Upper lobe of left lung (tissue), 6 donors: ENCODE data around the gene FDXR. TPM values are rescaled to one million over a fixed set of nuclear protein-coding genes. Genes with fewer than 3 reads are reported as not detected.

Experiments used
- ATAC-seq, 2 donors: fragments of 200-7000 bp; cut with Tn5 transposase; one replicate each; pipeline ENCODE4 v1.9.1; 2022; ENCODE audit warnings: mild to moderate bottlenecking in 2 of 2, moderate library complexity in 2 of 2; ENCODE audit not compliant: low FRiP score in 2 of 2
- DNase-seq, 2 donors: peaks; one replicate each; pipeline ENCODE4 v3.0.0-alpha.2; 2019 to 2020
- H3K27ac ChIP-seq, 4 donors: fragments of 200-600 bp; sonication (generic); one replicate each; pipeline ENCODE4 v1.5.1; 2016 to 2019
- H3K27me3 ChIP-seq, 4 donors: fragments of 200-600 bp; sonication (generic); one replicate each; pipeline ENCODE4 v1.5.1; 2017 to 2019
- H3K36me3 ChIP-seq, 4 donors: fragments of 200-600 bp; sonication (generic); one replicate each; pipeline ENCODE4 v1.5.1; 2016 to 2019
- H3K4me1 ChIP-seq, 4 donors: fragments of 200-600 bp; sonication (generic); one replicate each; pipeline ENCODE4 v1.5.1; 2018 to 2019
- H3K4me3 ChIP-seq, 4 donors: fragments of 200-600 bp; sonication (generic); one replicate each; pipeline ENCODE4 v1.5.1; 2017 to 2019; ENCODE audit warnings: mild to moderate bottlenecking in 2 of 4, moderate library complexity in 1 of 4
- H3K9me3 ChIP-seq, 4 donors: fragments of 200-600 bp; sonication (generic); one replicate each; pipeline ENCODE4 v1.5.1; 2018 to 2019
- CTCF ChIP-seq, 6 experiments: fragments of 450-650 bp in 4 of 6; fragments of 200-600 bp in 2 of 6; sonication (generic) in 2 of 6; IDR thresholded peaks; one replicate each; pipeline ENCODE4 v1.5.1; 2016 to 2019; ENCODE audit warnings: antibody characterized with exemption in 6 of 6
- EP300 ChIP-seq, 4 donors: sonication (generic); formaldehyde crosslinking; IDR thresholded peaks; one replicate each; pipeline ENCODE4 v1.5.1; 2017; ENCODE audit warnings: antibody characterized with exemption in 4 of 4, control low read depth in 2 of 4
- POLR2A ChIP-seq, 4 donors: fragments of 450-650 bp; IDR thresholded peaks; one replicate each; pipeline ENCODE4 v1.5.1; 2016 to 2017; ENCODE audit warnings: antibody characterized with exemption in 4 of 4, mild to moderate bottlenecking in 2 of 4
- POLR2AphosphoS5 ChIP-seq, 2 donors: sonication (generic); formaldehyde crosslinking; IDR thresholded peaks; one replicate each; pipeline ENCODE4 v1.5.1; 2017; ENCODE audit warnings: antibody characterized with exemption in 2 of 2
- WGBS, 2 donors: methylation state at CpG; one replicate each; pipeline ENCODE4 v1.1.5; 2017 to 2018; 5-methylcytosine and 5-hydroxymethylcytosine counted together
- total RNA-seq, 6 donors: library from RNA; depleted of rRNA in 4 of 6; stranded (reverse); fragments of >200 nt in 4 of 6; gene quantifications; one replicate each; pipeline versions ENCODE4 v1.1.0 to v1.2.1, GENCODE V29; 2016 to 2021
- donor health status: DM: no; HTN: no; CAD: no; lungs with moderate emphysema.
- donor health status: DM: no; HTN: yes; CAD: no; lungs with severe emphysema.

The FDXR gene
- total RNA-seq, 6 donors from 2014 or later: 6.8 to 15.1 (median 10.8) TPM

DNA sequence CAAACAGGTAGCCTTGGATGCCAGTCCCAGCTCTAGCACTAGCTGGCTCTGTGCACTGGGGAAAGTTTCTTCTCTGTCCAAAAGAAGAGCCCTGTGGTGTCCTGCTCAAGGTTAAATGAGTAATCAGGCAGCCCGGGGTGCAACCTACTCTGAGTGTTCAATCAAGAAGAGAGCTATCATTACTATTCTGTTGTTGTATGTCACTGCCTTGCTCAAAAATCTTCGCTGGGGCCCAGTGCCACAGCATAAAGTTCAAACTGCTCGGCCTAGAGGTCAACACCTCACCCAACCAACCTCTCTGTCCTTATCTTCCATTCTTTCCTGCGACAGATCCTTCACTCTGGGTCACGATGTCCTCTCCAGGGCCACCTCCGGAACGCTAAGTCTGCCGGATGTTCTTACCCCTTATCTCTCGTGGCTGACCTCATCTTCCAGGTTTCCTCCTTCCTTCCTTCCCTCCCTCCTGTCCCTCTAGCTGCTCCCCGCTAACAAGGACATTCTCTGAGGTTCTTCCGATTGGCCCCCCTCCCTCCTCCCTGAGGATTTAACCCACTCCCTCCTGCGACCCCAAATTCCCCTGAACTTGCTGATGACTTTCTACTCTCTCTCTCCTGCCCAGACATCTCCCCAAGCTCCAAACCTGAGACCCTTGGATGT lies 4.4 kb downstream of the FDXR start:
- Histone ChIP-seq H3K4me3 (no peak overlapping the region), H3K4me1 (peaks cover 9 to 19% (median 14%) of the 10 kb centered on the region in 4 donors), H3K9me3 (no peaks in the 10 kb centered on the region), H3K27ac (peak overlapping the region in 2 of 4 donors; percentile 24 to 71), H3K27me3 (no peaks in the 10 kb centered on the region), H3K36me3 (no peaks in the 10 kb centered on the region)
- no peak for DNase-seq
- TF ChIP-seq POLR2A (IDR thresholded peaks at IDR 0.05) (no peak), EP300 (IDR thresholded peaks at IDR 0.05) (no peak), POLR2AphosphoS5 (IDR thresholded peaks at IDR 0.05) (no peak), CTCF (IDR thresholded peaks at IDR 0.05) (no peak)
- ATAC-seq: no peak
- 50 to 54% methylated on average over 11 to 12 of the region's 12 CpGs for WGBS, 2 donors

GRCh38 chr17:74866198-74866835 lies 6.5 kb downstream of the FDXR start:
- WGBS, 2 donors: 81 to 89% methylated on average over 12 to 18 of the region's 19 CpGs
- Histone ChIP-seq H3K4me3 (no peak overlapping the region), H3K9me3 (no peaks in the 10 kb centered on the region), H3K4me1 (peaks cover 7 to 19% (median 11%) of the 10 kb centered on the region in 4 donors), H3K36me3 (no peaks in the 10 kb centered on the region), H3K27ac (no peak overlapping the region), H3K27me3 (peaks cover 0 to 10% (median 3%) of the 10 kb centered on the region in 4 donors)
- no peak for TF ChIP-seq POLR2AphosphoS5 (IDR thresholded peaks at IDR 0.05)
- no peak for TF ChIP-seq CTCF (IDR thresholded peaks at IDR 0.05)
- TF ChIP-seq POLR2A (IDR thresholded peaks at IDR 0.05): no peak
- no peak for TF ChIP-seq EP300 (IDR thresholded peaks at IDR 0.05)
- no peak for ATAC-seq
- DNase-seq: no peak

DNA sequence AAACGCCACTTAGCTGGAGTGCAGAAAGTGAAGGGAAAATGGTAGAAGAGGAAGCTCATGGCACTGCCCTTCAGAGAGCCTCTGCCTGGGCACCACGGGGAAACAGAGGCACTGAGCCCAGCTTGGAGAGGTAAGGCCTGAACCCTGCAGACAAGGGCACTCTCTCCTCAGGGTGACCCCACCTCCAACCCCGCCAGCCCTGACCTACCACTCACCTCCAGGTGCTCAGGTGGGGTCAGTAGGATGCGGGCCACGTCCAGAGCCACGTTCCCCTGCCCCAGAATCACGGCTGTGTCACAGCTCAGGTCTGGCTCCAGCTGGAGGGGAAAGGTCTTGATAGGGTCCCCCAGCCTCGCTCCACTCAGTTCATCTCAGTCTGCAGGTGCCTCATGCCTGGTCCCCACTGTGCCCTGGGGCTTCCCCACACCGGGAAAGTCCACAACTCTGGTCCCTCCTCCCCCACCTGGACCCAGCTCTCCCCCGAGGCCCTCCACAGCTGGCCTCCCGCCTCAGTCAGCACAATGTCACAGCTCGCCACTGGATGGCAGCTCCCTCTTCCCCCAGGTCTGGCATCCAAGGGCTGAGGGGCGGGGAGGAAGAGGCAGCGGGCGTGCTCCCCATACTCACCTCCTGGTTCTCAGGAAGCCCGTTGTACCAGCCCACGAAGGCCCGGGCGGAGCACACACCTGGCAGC lies 7.1 kb downstream of the FDXR start:
- DNase-seq: no peak
- 79 to 81% methylated on average over 7 to 19 of the region's 19 CpGs for WGBS, 2 donors

DNA sequence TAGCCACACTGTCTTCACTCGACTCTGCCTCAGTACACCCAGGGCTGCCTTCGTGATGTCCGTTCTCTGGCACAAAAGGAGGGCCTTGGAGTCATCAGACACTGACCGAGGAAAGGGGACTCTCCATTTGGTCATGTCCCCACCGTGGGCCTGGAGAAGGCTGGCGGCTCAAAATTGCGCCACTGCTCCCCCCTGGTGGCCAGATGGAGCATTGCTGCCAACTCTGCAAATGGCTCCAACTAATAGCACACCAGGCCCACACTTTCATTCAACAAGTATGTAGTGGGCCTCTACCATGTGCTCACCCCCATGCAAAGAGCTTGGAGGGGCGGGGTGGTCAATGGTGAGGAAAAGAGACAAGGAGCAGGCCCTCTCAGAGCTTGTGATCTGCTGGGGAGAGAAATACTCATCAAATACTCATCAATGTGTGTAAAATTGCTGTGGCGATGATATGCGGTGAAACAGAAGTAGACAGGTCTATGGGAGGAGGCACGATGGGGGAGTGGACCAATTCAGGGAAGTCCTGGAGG lies 7.9 kb downstream of the FDXR start:
- Histone ChIP-seq H3K27ac (no peak overlapping the region), H3K36me3 (no peaks in the 10 kb centered on the region), H3K4me3 (no peak overlapping the region), H3K27me3 (peaks cover 0 to 24% (median 16%) of the 10 kb centered on the region in 4 donors), H3K4me1 (peaks cover 20 to 31% (median 25%) of the 10 kb centered on the region in 4 donors), H3K9me3 (no peaks in the 10 kb centered on the region)
- DNase-seq (peak in 1 of 2 donors; percentile 76), ATAC-seq (peak; percentile 71 to 76)
- WGBS, 2 donors: 27 to 43% methylated on average over 5 to 11 of the region's 11 CpGs
- TF ChIP-seq CTCF (IDR thresholded peaks at IDR 0.05) (peak; percentile 95 to 97 (median 96)), POLR2AphosphoS5 (IDR thresholded peaks at IDR 0.05) (no peak)

More for the DNA sequence above, 7.1 kb downstream of the FDXR start:
- TF ChIP-seq POLR2A (IDR thresholded peaks at IDR 0.05) (no peak), CTCF (IDR thresholded peaks at IDR 0.05) (no peak), EP300 (IDR thresholded peaks at IDR 0.05) (no peak), POLR2AphosphoS5 (IDR thresholded peaks at IDR 0.05) (no peak)
- peaks cover 0 to 17% (median 9%) of the 10 kb centered on the region in 4 donors for H3K27me3 ChIP-seq
- H3K4me3 ChIP-seq: no peak overlapping the region
- H3K9me3 ChIP-seq: no peaks in the 10 kb centered on the region
- ATAC-seq: no peak
- H3K27ac ChIP-seq: no peak overlapping the region
- H3K4me1 ChIP-seq: peaks cover 13 to 25% (median 18%) of the 10 kb centered on the region in 4 donors
- H3K36me3 ChIP-seq: no peaks in the 10 kb centered on the region
